HL-60 (cell line): ENCODE data around the gene PDAP1.
"Not testable (repeated sequence)": the region's sequence is repeated elsewhere in the genome, so short reads cannot be mapped to it uniquely, and the experiment has no call there.

Experiments used
- DNase-seq, 2 experiments: peaks; one replicate each; pipeline ENCODE4 v3.0.0-alpha.2; 2010 to 2020; ENCODE audit warnings: low read depth in 1 of 2, low spot score in 1 of 2
- H3K27ac ChIP-seq: fragments of 250-450 bp; sonication (Bioruptor Pico); replicated peaks from 2 replicates; pipeline ENCODE4 v1.5.1; 2020; ENCODE audit warnings: mild to moderate bottlenecking, moderate library complexity
- H3K27me3 ChIP-seq: fragments of 250-450 bp; sonication (Bioruptor Pico); 2 replicates; pipeline ENCODE4 v1.5.1; 2021; ENCODE audit warnings: mild to moderate bottlenecking, moderate library complexity; ENCODE audit not compliant: insufficient read depth, poor library complexity, severe bottlenecking
- H3K4me3 ChIP-seq: replicated peaks from 2 replicates; pipeline ENCODE4 v1.5.1; 2011; ENCODE audit warnings: mild to moderate bottlenecking, control low read depth, low read length; ENCODE audit not compliant: insufficient read depth
- GABPA ChIP-seq: IDR thresholded peaks from 2 replicates; pipeline ENCODE4 v1.6.1; 2012; ENCODE audit warnings: low read depth
- POLR2AphosphoS5 ChIP-seq: IDR thresholded peaks from 2 replicates; pipeline ENCODE4 v1.6.1; 2012; ENCODE audit warnings: low read depth
- SPI1 ChIP-seq: IDR thresholded peaks from 2 replicates; pipeline ENCODE4 v1.6.1; 2012; ENCODE audit warnings: low read depth, mild to moderate bottlenecking, borderline replicate concordance
- TF ChIP-seq, protein P1 (sequence below): IDR thresholded peaks from one replicate; pipeline ENCODE4 v1.5.1; 2011; ENCODE audit warnings: low read length, control low read depth, inconsistent platforms; ENCODE audit not compliant: insufficient read depth
- TF ChIP-seq, protein P2 (sequence below): IDR thresholded peaks from 2 replicates; pipeline ENCODE4 v1.6.1; 2012; ENCODE audit warnings: low read depth; ENCODE audit not compliant: insufficient replicate concordance

The PDAP1 gene

DNA sequence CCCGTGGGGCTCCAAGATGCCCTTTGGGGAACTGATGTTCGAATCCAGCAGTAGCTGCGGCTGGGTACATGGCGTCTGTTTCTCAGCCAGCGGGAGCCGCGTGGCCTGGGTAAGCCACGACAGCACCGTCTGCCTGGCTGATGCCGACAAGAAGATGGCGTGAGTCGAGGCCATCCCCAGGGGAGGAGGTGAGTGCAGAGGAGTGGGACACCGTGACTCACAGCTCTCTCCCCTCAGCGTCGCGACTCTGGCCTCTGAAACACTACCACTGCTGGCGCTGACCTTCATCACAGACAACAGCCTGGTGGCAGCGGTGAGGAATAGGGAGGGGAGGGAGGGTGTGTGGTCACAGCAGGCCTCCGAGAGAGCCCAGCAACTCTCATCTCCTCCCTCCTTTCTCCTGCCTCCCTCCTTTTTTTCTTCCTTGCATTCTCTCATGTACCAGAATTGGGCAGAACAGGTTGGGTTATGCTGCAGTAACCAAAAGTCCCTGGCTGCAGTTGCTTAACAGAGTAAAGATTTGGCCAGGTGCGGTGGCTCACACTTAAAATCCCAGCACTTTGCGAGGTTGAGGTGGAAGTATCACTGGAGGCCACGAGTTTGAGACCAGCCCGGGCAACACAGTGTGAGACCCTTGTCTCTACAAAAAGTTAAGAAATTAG, 17.3 kb downstream of the PDAP1 start:
- no peak for DNase-seq
- Histone ChIP-seq H3K27ac (no peak overlapping the region), H3K4me3 (no peak overlapping the region), H3K27me3 (no peaks in the 10 kb centered on the region)
- TF ChIP-seq, protein P1, sequence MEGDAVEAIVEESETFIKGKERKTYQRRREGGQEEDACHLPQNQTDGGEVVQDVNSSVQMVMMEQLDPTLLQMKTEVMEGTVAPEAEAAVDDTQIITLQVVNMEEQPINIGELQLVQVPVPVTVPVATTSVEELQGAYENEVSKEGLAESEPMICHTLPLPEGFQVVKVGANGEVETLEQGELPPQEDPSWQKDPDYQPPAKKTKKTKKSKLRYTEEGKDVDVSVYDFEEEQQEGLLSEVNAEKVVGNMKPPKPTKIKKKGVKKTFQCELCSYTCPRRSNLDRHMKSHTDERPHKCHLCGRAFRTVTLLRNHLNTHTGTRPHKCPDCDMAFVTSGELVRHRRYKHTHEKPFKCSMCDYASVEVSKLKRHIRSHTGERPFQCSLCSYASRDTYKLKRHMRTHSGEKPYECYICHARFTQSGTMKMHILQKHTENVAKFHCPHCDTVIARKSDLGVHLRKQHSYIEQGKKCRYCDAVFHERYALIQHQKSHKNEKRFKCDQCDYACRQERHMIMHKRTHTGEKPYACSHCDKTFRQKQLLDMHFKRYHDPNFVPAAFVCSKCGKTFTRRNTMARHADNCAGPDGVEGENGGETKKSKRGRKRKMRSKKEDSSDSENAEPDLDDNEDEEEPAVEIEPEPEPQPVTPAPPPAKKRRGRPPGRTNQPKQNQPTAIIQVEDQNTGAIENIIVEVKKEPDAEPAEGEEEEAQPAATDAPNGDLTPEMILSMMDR: no peak
- TF ChIP-seq GABPA (no peak), POLR2AphosphoS5 (no peak), SPI1 (no peak)
- TF ChIP-seq, protein P2, sequence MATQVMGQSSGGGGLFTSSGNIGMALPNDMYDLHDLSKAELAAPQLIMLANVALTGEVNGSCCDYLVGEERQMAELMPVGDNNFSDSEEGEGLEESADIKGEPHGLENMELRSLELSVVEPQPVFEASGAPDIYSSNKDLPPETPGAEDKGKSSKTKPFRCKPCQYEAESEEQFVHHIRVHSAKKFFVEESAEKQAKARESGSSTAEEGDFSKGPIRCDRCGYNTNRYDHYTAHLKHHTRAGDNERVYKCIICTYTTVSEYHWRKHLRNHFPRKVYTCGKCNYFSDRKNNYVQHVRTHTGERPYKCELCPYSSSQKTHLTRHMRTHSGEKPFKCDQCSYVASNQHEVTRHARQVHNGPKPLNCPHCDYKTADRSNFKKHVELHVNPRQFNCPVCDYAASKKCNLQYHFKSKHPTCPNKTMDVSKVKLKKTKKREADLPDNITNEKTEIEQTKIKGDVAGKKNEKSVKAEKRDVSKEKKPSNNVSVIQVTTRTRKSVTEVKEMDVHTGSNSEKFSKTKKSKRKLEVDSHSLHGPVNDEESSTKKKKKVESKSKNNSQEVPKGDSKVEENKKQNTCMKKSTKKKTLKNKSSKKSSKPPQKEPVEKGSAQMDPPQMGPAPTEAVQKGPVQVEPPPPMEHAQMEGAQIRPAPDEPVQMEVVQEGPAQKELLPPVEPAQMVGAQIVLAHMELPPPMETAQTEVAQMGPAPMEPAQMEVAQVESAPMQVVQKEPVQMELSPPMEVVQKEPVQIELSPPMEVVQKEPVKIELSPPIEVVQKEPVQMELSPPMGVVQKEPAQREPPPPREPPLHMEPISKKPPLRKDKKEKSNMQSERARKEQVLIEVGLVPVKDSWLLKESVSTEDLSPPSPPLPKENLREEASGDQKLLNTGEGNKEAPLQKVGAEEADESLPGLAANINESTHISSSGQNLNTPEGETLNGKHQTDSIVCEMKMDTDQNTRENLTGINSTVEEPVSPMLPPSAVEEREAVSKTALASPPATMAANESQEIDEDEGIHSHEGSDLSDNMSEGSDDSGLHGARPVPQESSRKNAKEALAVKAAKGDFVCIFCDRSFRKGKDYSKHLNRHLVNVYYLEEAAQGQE: no peak

DNA sequence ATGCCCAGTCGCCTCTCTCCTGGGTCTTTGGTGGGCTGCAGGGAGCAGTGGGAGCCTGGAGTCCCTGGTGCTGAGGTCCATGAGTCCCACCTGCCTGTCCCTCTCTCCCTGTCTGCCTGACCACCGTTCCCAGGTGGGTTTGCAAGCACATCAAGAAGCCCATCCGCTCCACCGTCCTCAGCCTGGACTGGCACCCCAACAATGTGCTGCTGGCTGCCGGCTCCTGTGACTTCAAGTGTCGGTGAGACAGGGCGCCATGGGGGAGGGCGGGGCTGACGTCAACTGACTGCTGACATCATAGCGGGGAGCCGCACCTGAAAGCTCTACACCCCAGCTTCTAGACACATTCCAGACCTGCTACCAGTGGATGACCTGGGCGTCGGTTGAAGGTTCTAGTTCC, 18.6 kb downstream of the PDAP1 start:
- Histone ChIP-seq H3K27me3 (no peaks in the 10 kb centered on the region), H3K4me3 (no peak overlapping the region), H3K27ac (no peak overlapping the region)
- DNase-seq: no peak
- TF ChIP-seq, protein P1: no peak
- TF ChIP-seq GABPA: no peak
- TF ChIP-seq POLR2AphosphoS5: 0 out of 2 replicates have a peak, but pooled peaks have one; percentile 21
- TF ChIP-seq, protein P2: no peak

DNA sequence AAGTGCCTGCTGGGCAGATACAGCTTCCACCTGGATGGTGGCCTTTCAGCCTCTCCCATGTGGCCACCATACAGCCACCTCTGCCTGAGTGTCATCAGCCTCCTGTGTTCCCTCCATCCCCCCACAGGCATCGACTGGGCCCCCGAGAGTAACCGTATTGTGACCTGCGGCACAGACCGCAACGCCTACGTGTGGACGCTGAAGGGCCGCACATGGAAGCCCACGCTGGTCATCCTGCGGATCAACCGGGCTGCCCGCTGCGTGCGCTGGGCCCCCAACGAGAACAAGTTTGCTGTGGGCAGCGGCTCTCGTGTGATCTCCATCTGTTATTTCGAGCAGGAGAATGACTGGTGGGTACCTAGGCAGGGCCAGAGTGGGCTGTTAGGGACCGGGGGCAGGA, 20.5 kb downstream of the PDAP1 start:
- Histone ChIP-seq H3K4me3 (no peak overlapping the region), H3K27ac (no peak overlapping the region), H3K27me3 (no peaks in the 10 kb centered on the region)
- no peak for DNase-seq
- TF ChIP-seq SPI1: no peak
- TF ChIP-seq POLR2AphosphoS5: peak; percentile 24; the same call in 1 of the 2 replicates
- no peak for TF ChIP-seq GABPA
- TF ChIP-seq, protein P2: no peak

DNA sequence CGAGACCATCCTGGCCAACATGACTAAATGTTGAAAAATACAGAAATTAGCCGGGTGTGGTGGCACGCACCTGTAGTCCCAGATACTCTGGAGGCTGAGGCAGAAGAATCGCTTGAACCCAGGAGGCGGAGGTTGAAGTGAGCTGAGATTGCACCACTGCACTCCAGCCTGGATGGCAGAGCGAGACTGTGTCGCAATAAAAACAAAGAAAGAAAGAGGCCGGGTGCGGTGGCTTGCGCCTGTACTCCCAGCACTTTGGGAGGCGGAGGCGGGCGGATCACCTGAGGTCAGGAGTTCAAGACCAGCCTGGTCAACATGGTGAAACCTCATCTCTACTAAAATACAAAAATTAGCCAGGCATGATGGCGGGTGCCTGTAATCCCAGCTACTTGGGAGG, 21.2 kb downstream of the PDAP1 start:
- not testable (repeated sequence) for H3K4me3 ChIP-seq, H3K27ac ChIP-seq, H3K27me3 ChIP-seq
- peak in 1 of 2 experiments; percentile 20 for DNase-seq
